ENCODE data around the gene TRIM47. TPM values are rescaled to one million over a fixed set of nuclear protein-coding genes. Genes with fewer than 3 reads are reported as not detected.

Gene TRIM47, protein sequence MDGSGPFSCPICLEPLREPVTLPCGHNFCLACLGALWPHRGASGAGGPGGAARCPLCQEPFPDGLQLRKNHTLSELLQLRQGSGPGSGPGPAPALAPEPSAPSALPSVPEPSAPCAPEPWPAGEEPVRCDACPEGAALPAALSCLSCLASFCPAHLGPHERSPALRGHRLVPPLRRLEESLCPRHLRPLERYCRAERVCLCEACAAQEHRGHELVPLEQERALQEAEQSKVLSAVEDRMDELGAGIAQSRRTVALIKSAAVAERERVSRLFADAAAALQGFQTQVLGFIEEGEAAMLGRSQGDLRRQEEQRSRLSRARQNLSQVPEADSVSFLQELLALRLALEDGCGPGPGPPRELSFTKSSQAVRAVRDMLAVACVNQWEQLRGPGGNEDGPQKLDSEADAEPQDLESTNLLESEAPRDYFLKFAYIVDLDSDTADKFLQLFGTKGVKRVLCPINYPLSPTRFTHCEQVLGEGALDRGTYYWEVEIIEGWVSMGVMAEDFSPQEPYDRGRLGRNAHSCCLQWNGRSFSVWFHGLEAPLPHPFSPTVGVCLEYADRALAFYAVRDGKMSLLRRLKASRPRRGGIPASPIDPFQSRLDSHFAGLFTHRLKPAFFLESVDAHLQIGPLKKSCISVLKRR
- total RNA-seq, result 22.5 and 24.5 TPM in 2 replicates

DNA sequence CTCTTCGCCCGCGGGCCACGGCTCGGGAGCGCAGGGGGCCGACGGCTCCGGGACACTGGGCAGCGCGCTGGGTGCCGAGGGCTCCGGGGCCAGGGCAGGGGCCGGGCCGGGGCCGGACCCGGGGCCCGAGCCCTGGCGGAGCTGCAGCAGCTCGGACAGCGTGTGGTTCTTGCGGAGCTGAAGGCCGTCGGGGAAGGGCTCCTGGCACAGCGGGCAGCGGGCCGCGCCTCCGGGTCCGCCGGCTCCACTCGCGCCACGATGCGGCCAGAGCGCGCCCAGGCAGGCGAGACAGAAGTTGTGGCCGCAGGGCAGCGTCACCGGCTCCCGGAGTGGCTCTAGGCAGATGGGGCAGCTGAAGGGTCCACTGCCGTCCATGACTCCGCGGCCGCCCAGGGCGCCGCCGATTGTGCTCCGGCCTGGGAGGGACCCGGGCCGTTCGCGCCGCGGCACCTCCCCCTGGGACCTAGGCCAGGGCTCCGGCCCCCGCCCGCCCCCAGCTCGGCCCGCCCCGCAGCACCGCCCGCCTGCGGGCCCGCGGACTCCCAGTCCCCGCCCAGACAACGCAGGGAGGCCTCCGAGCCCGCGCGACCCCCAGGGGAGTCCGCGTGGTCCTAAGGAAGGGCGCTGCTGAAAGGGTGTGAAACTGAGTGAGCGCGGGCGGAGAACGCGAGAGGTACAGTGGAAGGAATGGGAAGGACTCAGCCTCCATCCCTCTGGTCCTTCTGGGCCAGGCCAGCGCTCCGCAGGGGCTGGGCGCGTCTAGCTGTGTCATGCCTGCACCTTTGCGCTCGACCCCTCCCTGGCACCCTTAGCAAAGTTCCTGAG is at the start of gene TRIM47:
Gene TRIM47, minus strand, starts transcription at position 408 of the 825 bp plus-strand sequence. Its CDS starts 33 bp downstream, at position 375.
- peaks cover 30% of the 10 kb centered on the region for H3K4me1 Mint-ChIP-seq (ENCODE audit: low read depth)
- peak within 1 kb of the TSS; percentile 92 for H3K4me3 Mint-ChIP-seq (ENCODE audit: low read depth)
- DNase-seq (ENCODE audit: low spot score), result no peak
- no peaks in the 10 kb centered on the region for H3K9me3 Mint-ChIP-seq
- H3K27me3 Mint-ChIP-seq (ENCODE audit: low read depth), result peaks cover 8% of the 10 kb centered on the region
- H3K36me3 Mint-ChIP-seq (ENCODE audit: low read depth), result peaks cover 18% of the 10 kb centered on the region
- H3K27ac Mint-ChIP-seq, result peak within 1 kb of the TSS; percentile 93
- intact Hi-C loops (cut with micrococcal nuclease), result no loop called here

DNA sequence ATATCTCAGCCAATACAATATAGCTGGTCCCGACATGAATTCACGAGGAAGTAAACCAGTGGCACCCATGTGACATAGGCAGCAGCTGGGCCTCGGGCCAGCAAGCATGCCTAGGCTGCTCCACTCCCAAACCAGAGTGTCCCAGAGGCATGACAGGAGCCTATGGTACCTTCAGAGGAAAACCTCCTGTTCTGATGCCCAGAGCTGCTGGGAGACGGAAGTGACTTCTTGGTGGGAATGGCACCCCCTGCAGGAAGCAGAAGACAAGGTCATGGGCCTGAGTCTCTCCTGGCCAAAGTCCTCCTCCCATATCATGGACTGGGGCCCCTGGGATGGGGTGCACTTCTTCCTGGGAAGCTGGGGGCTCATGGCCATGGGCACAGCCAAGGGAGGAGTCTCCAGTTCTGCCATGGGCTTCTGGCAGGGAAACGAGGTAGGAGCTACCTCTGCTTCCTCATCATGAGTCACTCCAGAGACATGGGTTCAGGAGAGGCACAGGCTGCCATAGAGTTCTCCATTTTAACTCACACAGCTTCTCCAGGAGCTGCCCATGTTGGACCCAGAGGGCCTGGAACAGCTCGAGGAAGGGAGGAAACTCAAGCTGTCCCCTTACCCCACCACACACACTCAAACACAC is 49.0 kb upstream of the TRIM47 start:
- DNase-seq (ENCODE audit: low spot score), result no peak
- Mint-ChIP-seq H3K27me3 (ENCODE audit: low read depth) (no peaks in the 10 kb centered on the region), H3K36me3 (ENCODE audit: low read depth) (peaks cover 3% of the 10 kb centered on the region), H3K4me1 (ENCODE audit: low read depth) (no peaks in the 10 kb centered on the region), H3K4me3 (ENCODE audit: low read depth) (no peak overlapping the region), H3K9me3 (no peaks in the 10 kb centered on the region), H3K27ac (no peak overlapping the region)
- intact Hi-C loops (cut with micrococcal nuclease), result no loop called here

DNA sequence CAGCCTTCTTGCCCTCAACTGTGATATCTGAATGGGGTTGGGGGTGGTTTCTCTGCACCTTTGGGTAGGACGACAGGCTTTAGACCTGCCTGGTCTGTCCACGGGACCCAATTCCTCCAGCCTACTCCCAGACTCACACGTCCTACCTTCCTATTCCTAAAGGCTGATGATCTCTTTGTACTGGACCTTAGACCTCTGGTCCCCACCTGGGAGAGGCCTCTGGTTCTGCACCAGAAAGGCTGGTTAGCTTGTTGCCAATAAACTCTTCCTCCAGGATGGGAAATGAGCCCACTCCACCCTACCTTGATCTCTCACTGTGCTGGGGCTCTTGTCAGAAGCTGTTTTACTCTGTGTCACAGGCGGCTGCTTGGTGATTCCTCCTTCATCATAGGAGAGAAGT is 48.1 kb upstream of the TRIM47 start:
- Mint-ChIP-seq H3K36me3 (ENCODE audit: low read depth) (peaks cover 3% of the 10 kb centered on the region), H3K27ac (no peak overlapping the region), H3K4me3 (ENCODE audit: low read depth) (no peak overlapping the region), H3K27me3 (ENCODE audit: low read depth) (no peaks in the 10 kb centered on the region), H3K9me3 (no peaks in the 10 kb centered on the region), H3K4me1 (ENCODE audit: low read depth) (no peaks in the 10 kb centered on the region)
- DNase-seq (ENCODE audit: low spot score), result no peak
- intact Hi-C loops (cut with micrococcal nuclease), result no loop called here

DNA sequence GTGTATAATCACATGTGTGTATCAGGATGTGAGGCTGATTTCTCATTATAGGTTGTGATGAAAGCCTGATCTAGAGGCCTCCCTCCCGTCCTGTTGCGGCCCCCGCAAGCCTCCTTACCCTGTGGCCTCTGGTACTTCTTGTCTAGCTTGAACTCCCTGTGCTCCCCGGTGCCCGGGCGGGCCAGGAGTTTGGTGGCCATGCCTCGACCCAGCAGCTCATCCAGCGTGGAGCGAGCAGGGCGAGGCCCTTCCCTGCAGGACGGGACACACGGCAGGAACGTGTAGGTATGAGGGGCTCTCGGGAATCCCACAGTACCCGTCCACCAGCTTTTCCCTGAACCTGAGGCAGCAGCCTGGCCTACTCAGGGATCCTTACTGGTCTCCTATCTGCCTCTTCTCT is 47.5 kb upstream of the TRIM47 start:
- Mint-ChIP-seq H3K27ac (no peak overlapping the region), H3K4me3 (ENCODE audit: low read depth) (no peak overlapping the region), H3K9me3 (no peaks in the 10 kb centered on the region), H3K27me3 (ENCODE audit: low read depth) (no peaks in the 10 kb centered on the region), H3K36me3 (ENCODE audit: low read depth) (peaks cover 3% of the 10 kb centered on the region), H3K4me1 (ENCODE audit: low read depth) (no peaks in the 10 kb centered on the region)
- intact Hi-C loops (cut with micrococcal nuclease), result no loop called here
- DNase-seq (ENCODE audit: low spot score), result no peak

DNA sequence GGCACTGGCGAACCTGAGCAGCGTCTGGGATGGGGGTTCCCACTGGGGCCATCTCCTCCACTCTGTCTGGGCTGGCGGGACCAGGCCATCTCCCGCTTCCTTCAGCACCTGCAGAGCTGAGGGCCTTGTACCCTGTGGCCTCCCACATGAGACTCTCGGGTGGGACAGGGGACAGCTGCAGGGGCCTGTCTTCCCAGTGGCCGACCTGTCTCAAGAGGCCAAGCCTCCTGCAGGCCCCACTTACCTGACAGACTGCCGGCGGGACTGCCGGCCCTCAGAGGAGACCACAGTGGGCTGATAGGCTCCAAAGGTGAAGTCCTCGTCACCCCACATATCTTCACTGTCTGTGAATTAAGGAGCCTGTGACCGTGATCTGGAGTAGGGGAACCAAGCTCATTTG is 46.7 kb upstream of the TRIM47 start:
- peaks cover 3% of the 10 kb centered on the region for H3K36me3 Mint-ChIP-seq (ENCODE audit: low read depth)
- H3K27ac Mint-ChIP-seq, result no peak overlapping the region
- DNase-seq (ENCODE audit: low spot score), result no peak

DNA sequence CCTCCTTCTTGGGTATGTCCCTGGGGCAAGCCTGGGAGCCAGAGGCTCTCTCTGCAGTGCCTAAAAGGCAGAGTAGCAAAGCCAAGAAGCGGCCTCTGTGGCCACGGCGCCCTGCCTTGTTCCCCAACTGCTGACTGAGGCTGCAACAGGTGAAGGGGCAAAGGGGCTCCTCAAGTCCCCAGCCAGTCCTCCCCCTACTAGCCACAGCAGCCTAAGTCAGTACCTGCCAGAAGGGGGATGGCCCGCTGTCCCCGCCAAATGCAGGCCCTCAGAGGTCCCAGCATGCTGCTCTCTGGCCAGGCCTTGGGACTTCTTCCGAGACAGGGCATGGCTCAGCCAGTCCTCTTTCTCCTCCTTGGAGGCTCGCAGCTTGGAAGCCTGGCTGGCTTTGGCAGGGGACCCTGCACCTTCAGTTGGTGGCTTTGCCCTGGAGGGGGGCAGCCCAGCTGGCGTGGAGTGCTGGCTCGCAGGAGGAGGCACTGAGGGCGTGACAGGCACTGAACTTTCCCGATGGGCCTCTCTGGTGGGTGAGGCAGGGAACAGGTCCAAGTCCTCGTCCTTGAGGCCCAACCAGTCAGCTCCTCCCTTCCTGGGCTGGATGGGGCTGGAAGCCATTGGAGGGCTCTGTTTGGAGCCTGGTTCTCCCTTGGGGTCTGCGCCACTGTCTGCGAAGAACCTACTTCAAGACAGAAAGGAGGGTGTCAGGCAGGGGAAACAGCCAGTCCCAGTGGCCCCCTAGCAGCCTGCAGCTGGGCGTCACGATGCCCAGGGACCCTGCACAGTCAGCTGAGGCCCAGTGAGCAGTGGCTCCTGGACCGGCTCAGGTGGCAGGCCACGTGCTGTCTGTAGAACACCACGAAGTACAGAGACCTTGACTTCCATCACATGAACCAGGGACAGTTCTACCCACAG is 44.8 kb upstream of the TRIM47 start:
- no peak for DNase-seq (ENCODE audit: low spot score)
- Mint-ChIP-seq H3K27me3 (ENCODE audit: low read depth) (no peaks in the 10 kb centered on the region), H3K4me1 (ENCODE audit: low read depth) (no peaks in the 10 kb centered on the region), H3K4me3 (ENCODE audit: low read depth) (no peak overlapping the region), H3K36me3 (ENCODE audit: low read depth) (peaks cover 3% of the 10 kb centered on the region), H3K27ac (no peak overlapping the region), H3K9me3 (no peaks in the 10 kb centered on the region)
- intact Hi-C loops (cut with micrococcal nuclease), result no loop called here

More for the DNA sequence above, 46.7 kb upstream of the TRIM47 start:
- Mint-ChIP-seq H3K9me3 (no peaks in the 10 kb centered on the region), H3K27me3 (ENCODE audit: low read depth) (no peaks in the 10 kb centered on the region), H3K4me1 (ENCODE audit: low read depth) (no peaks in the 10 kb centered on the region), H3K4me3 (ENCODE audit: low read depth) (no peak overlapping the region)
- intact Hi-C loops (cut with micrococcal nuclease), result no loop called here

DNA sequence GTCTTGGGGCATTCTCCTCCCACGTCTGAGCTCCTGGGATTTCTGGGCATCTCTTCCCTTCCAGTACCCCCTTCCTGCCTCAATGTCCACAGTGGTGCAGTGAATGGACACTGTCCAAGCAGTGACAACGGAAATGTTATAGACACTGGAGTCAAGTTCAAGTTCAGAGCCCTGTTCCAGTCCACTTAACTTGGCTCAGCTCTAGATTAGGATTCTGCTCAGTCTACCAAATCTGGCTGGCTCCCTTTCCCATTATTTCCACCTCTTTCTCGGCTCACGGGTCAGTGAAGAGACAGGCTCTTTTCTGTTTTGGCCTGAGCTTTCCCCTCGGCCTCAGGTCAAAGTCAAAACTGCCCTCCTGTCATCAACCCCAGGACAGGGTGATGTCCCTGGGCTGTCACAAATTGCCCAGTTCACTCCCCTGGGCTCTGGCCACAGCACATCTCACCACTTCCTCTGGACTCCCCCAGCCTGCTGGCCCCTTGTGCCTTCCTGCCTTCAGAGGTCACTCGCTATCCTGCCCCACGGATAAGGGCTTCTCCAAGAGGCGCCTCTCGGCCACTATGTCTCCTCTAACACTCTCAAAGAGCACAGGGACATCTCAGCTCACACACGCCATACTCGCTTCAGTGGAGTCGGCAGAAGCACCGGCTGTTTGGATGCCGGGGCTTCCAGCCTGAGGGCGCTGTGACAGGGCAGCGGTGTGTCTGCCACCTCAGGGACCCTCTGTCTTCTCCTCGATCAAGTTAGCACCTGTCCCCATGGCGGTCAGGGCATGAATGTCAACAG is 44.0 kb upstream of the TRIM47 start:
- no peaks in the 10 kb centered on the region for H3K4me1 Mint-ChIP-seq (ENCODE audit: low read depth)
- DNase-seq (ENCODE audit: low spot score), result no peak
- no peaks in the 10 kb centered on the region for H3K27me3 Mint-ChIP-seq (ENCODE audit: low read depth)
- no peak overlapping the region for H3K27ac Mint-ChIP-seq
- H3K36me3 Mint-ChIP-seq (ENCODE audit: low read depth), result peaks cover 3% of the 10 kb centered on the region
- intact Hi-C loops (cut with micrococcal nuclease), result no loop called here
- H3K4me3 Mint-ChIP-seq (ENCODE audit: low read depth), result no peak overlapping the region
- H3K9me3 Mint-ChIP-seq, result no peaks in the 10 kb centered on the region

DNA sequence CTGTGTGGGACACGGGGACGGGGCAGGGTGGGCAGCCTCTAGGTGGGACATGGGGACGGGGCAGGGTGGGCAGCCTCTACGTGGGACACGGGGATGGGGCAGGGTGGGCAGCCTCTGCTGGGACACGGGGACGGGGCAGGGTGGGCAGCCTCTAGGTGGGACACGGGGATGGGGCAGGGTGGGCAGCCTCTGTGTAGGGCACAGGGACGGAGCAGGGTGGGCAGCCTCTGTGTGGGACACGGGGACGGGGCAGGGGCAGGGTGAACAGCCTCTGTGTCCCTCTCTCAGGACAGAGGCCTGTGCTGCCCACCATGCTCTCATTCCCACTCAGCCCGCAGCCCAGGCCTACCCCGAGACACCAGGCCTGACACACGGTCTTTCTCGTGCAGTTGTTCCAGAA is 43.2 kb upstream of the TRIM47 start:
- intact Hi-C loops (cut with micrococcal nuclease), result no loop called here
- H3K27ac Mint-ChIP-seq, result no peak overlapping the region

DNA sequence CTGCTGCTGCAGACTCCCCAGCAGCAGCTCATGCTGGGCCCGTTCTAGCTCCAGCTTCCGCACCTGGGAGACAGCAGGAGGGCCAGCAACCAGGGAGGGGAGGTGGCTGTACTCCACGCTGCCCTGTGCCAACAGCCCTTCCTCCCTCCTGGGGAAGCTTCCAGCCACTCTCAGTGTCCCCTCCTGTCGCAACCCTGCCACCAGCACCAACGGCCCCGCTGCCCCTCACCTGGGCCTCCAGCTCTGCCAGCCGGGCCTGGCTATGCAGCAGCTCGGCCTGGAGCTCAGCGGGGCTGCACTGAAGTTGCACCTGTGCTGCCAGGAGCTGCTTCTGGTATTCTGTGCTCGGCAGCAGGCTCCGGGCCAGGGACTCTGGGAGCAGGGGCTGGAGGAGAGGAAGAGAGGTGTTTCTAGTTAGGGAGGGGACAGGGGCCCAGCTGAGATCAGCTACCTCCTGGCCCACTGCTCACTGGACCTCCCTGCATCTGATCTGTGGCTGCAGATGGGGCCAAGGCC is 41.7 kb upstream of the TRIM47 start:
- Mint-ChIP-seq H3K4me1 (ENCODE audit: low read depth) (peaks cover 2% of the 10 kb centered on the region), H3K27ac (no peak overlapping the region), H3K9me3 (no peaks in the 10 kb centered on the region), H3K36me3 (ENCODE audit: low read depth) (no peaks in the 10 kb centered on the region), H3K27me3 (ENCODE audit: low read depth) (no peaks in the 10 kb centered on the region), H3K4me3 (ENCODE audit: low read depth) (no peak overlapping the region)
- DNase-seq (ENCODE audit: low spot score), result no peak
- intact Hi-C loops (cut with micrococcal nuclease), result no loop called here

More for the DNA sequence above, 43.2 kb upstream of the TRIM47 start:
- peaks cover under 1% of the 10 kb centered on the region for H3K36me3 Mint-ChIP-seq (ENCODE audit: low read depth)
- H3K4me3 Mint-ChIP-seq (ENCODE audit: low read depth), result no peak overlapping the region
- H3K27me3 Mint-ChIP-seq (ENCODE audit: low read depth), result no peaks in the 10 kb centered on the region
- no peaks in the 10 kb centered on the region for H3K9me3 Mint-ChIP-seq
- no peak for DNase-seq (ENCODE audit: low spot score)
- H3K4me1 Mint-ChIP-seq (ENCODE audit: low read depth), result peaks cover 2% of the 10 kb centered on the region

DNA sequence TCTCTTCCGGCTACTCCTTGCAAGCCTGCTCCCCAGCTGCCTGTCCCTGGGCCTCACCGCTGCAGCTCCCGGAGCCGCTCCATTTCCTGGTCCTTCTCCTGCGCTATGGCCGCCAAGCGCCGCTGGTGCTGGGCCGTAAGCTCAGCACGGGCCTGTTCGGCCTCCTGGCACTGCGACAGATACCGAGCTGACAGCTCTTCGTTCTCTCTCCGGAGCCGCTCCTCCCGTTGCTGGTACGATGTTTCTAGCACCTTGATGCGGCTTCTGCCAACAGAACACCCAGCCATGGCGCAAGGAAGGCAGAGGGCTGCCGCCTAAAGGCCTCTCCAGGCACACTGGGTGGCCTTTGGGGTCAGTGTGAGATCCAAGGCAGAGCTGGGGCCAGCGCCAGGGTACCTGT is 41.2 kb upstream of the TRIM47 start:
- intact Hi-C loops (cut with micrococcal nuclease), result no loop called here
- H3K4me1 Mint-ChIP-seq (ENCODE audit: low read depth), result peaks cover 2% of the 10 kb centered on the region
- H3K36me3 Mint-ChIP-seq (ENCODE audit: low read depth), result no peaks in the 10 kb centered on the region
- no peaks in the 10 kb centered on the region for H3K27me3 Mint-ChIP-seq (ENCODE audit: low read depth)
- DNase-seq (ENCODE audit: low spot score), result no peak
- no peak overlapping the region for H3K4me3 Mint-ChIP-seq (ENCODE audit: low read depth)
- no peaks in the 10 kb centered on the region for H3K9me3 Mint-ChIP-seq
- no peak overlapping the region for H3K27ac Mint-ChIP-seq

DNA sequence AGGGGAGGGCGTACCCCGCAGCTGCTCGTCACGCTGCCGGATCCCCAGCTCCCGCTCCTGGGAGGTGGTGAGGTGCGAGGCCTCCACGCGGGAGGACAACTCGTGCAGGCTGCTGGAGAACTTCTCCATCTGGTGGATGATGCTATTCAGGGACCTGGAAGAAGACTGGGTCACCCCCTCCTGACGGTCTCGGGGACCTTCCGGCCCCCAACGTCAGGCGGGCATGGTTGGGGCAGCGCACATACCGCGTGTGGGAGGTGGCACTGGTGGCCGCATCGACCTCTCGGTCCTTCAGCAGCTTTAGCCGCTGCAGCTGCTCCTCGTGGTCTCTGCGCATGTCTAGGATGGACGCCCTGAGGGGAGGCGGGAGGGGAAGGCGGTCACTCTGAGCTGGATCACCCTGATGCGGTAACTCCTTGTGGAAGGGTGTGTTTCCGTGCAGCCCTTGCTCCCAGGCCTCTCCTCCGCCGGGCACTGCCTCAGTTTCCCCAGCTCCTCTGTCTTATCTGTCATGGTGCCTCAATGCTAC is 39.6 kb upstream of the TRIM47 start:
- Mint-ChIP-seq H3K4me3 (ENCODE audit: low read depth) (no peak overlapping the region), H3K27ac (no peak overlapping the region), H3K36me3 (ENCODE audit: low read depth) (no peaks in the 10 kb centered on the region), H3K9me3 (no peaks in the 10 kb centered on the region), H3K27me3 (ENCODE audit: low read depth) (no peaks in the 10 kb centered on the region), H3K4me1 (ENCODE audit: low read depth) (peaks cover 2% of the 10 kb centered on the region)
- no peak for DNase-seq (ENCODE audit: low spot score)
- intact Hi-C loops (cut with micrococcal nuclease), result no loop called here
